IPS-15b (cell line): ENCODE data around the gene HBQ1.
"Not testable (repeated sequence)": the region's sequence is repeated elsewhere in the genome, so short reads cannot be mapped to it uniquely, and the experiment has no call there.

Experiments
- H3K27me3 ChIP-seq: one replicate; pipeline ENCODE4 v1.6.1; 2013; ENCODE audit warnings: low read length; ENCODE audit not compliant: control insufficient read depth, insufficient read depth
- H3K36me3 ChIP-seq: one replicate; pipeline ENCODE4 v1.6.1; 2013; ENCODE audit warnings: low read length; ENCODE audit not compliant: control insufficient read depth, insufficient read depth
- H3K4me1 ChIP-seq: one replicate; pipeline ENCODE4 v1.6.1; 2013; ENCODE audit warnings: mild to moderate bottlenecking, low read length; ENCODE audit not compliant: control insufficient read depth, insufficient read depth
- H3K4me3 ChIP-seq: one replicate; pipeline ENCODE4 v1.5.1; 2013; ENCODE audit warnings: low read depth, low read length
- H3K9ac ChIP-seq: one replicate; pipeline ENCODE4 v1.6.1; 2013; ENCODE audit warnings: low read depth, mild to moderate bottlenecking, low read length
- H3K9me3 ChIP-seq: one replicate; pipeline ENCODE4 v1.6.1; 2013; ENCODE audit warnings: mild to moderate bottlenecking, low read length; ENCODE audit not compliant: control insufficient read depth, insufficient read depth

The HBQ1 gene

DNA sequence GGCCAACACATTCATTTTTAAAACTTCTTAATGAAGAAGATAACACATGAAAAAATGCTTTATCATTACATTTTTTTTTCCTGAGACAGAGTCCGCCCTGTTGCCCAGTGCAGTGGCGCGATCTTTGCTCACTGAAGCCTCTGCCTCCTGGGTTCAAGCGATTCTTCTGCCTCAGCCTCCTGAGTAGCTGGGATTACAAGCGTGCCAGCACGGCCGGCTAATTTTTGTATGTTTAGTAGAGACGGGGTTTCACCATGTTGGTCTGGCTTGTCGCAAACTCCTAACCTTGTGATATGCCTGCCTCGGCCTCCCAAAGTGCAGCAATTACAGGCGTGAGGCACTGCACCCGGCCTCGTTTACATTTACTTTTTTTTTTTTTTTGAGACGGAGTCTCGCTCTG is 13.2 kb downstream of the HBQ1 start:
- H3K36me3 ChIP-seq: peaks cover 77% of the 10 kb centered on the region
- no peak overlapping the region for H3K4me3 ChIP-seq
- H3K27me3 ChIP-seq: no peaks in the 10 kb centered on the region

GRCh38 chr16:194516-194915 is 14.3 kb downstream of the HBQ1 start:
- Histone ChIP-seq H3K4me3 (no peak overlapping the region), H3K9ac (no peak overlapping the region), H3K27me3 (no peaks in the 10 kb centered on the region), H3K36me3 (peaks cover 73% of the 10 kb centered on the region), H3K4me1 (no peaks in the 10 kb centered on the region), H3K9me3 (no peaks in the 10 kb centered on the region)

More for the DNA sequence above, 13.2 kb downstream of the HBQ1 start:
- no peaks in the 10 kb centered on the region for H3K4me1 ChIP-seq
- no peak overlapping the region for H3K9ac ChIP-seq
- no peaks in the 10 kb centered on the region for H3K9me3 ChIP-seq

GRCh38 chr16:200388-200787 is 20.1 kb downstream of the HBQ1 start:
- H3K4me3 ChIP-seq: no peak overlapping the region
- H3K4me1 ChIP-seq: no peaks in the 10 kb centered on the region
- H3K27me3 ChIP-seq: no peaks in the 10 kb centered on the region
- peaks cover 48% of the 10 kb centered on the region for H3K36me3 ChIP-seq
- no peaks in the 10 kb centered on the region for H3K9me3 ChIP-seq
- no peak overlapping the region for H3K9ac ChIP-seq

GRCh38 chr16:203246-203645 is 23.0 kb downstream of the HBQ1 start:
- Histone ChIP-seq H3K4me1 (no peaks in the 10 kb centered on the region), H3K36me3 (peaks cover 47% of the 10 kb centered on the region), H3K27me3 (no peaks in the 10 kb centered on the region), H3K4me3 (no peak overlapping the region), H3K9me3 (no peaks in the 10 kb centered on the region), H3K9ac (no peak overlapping the region)

DNA sequence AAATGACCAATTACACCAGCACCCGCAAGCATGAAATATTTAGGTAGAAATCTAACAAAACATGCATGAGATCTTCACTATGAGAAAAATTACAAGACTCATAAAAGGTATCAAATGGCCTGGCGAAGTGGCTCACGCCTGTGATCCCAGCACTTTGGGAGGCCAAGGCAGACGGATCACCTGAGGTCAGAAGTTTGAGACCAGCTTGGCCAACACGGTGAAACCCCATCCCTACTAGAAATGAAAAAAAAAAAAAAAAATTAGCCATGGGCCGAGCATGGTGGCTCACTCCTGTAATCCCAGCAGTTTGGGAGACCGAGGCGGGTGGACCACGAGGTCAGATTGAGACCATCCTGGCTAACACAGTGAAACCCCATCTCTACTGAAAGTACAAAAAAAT is 23.8 kb downstream of the HBQ1 start:
- not testable (repeated sequence) for H3K4me3 ChIP-seq, H3K9me3 ChIP-seq, H3K27me3 ChIP-seq, H3K9ac ChIP-seq, H3K4me1 ChIP-seq
- H3K36me3 ChIP-seq: peaks cover 43% of the 10 kb centered on the region

GRCh38 chr16:209359-209758 is 29.1 kb downstream of the HBQ1 start:
- H3K36me3 ChIP-seq: peaks cover 48% of the 10 kb centered on the region
- not testable (repeated sequence) for H3K4me1 ChIP-seq, H3K9ac ChIP-seq

DNA sequence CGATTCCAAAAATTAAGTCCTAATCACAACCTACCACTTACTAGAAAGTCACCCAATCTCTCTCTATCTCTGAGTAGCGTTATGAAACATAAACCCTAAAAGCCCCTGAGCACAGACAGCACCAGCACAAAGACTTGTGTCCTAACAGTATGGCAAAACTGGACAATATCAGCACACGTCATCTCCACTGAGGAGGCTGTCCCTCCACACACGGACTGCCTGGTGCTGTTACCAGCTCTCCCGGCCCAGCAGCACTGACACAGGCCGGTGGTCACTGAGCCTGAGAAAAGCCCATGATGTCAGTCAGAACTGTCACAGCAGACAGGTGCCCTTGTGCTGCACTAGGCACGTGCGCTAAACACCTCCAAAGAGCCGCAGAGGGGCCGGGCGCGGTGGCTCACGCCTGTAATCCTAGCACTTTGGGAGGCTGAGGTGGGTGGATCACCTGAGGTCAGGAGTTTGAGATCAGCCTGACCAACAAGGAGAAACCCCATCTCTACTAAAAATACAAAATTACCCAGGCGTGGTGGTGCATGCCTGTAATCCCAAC is 31.4 kb downstream of the HBQ1 start:
- peaks cover 40% of the 10 kb centered on the region for H3K36me3 ChIP-seq

More at GRCh38 chr16:209359-209758, 29.1 kb downstream of the HBQ1 start:
- not testable (repeated sequence) for H3K4me3 ChIP-seq, H3K9me3 ChIP-seq, H3K27me3 ChIP-seq

GRCh38 chr16:212999-213398 is 32.7 kb downstream of the HBQ1 start:
- peaks cover 36% of the 10 kb centered on the region for H3K36me3 ChIP-seq
- H3K9me3 ChIP-seq: no peaks in the 10 kb centered on the region
- H3K4me3 ChIP-seq: no peak overlapping the region
- H3K4me1 ChIP-seq: no peaks in the 10 kb centered on the region
- no peaks in the 10 kb centered on the region for H3K27me3 ChIP-seq
- no peak overlapping the region for H3K9ac ChIP-seq

More for the DNA sequence above, 31.4 kb downstream of the HBQ1 start:
- H3K4me3 ChIP-seq, H3K4me1 ChIP-seq, H3K27me3 ChIP-seq, H3K9me3 ChIP-seq, H3K9ac ChIP-seq: not testable (repeated sequence)

- Histone ChIP-seq H3K27me3 (no peaks in the 10 kb centered on the region), H3K9ac (no peak overlapping the region), H3K36me3 (peaks cover 41% of the 10 kb centered on the region), H3K4me1 (no peaks in the 10 kb centered on the region), H3K4me3 (no peak overlapping the region), H3K9me3 (no peaks in the 10 kb centered on the region)
These were observed 39.8 kb downstream of the HBQ1 start for GRCh38 chr16:220021-220420.

DNA sequence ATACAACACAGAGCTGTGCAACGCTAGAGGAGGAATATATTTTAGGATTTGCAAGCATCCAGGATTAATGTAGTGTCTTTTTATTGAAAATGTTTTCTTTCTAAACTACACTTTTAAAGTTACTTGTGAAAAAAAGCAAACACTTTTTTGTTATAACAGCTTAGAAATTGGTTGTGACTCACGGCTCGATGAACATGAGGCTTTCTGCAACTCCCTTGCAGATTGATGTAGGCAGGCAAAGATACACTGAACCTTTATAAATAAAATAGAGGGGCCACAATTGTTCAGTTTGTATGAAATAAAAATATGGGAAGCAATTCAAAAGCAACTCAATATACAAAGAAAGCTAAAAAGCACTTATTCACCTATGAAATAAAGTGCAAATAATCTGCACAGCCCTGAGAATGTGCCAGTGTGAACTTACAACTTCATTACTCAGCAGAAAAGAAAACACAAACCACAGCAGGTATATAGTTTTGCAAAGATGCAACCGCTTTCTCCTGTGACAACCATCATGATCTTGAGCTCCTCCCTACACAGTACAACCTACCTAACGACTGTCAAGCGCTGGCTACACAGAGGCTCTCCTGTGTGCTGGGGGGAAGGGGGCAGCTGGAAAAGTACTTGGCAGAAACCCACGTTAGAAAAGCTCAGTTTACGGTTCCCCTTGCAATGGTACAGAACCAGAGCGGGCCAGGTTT is 48.0 kb downstream of the HBQ1 start:
- Histone ChIP-seq H3K4me1 (peaks cover 2% of the 10 kb centered on the region), H3K27me3 (no peaks in the 10 kb centered on the region), H3K9ac (peak overlapping the region; percentile 96), H3K4me3 (peak overlapping the region; percentile 97), H3K9me3 (no peaks in the 10 kb centered on the region), H3K36me3 (peaks cover 18% of the 10 kb centered on the region)

DNA sequence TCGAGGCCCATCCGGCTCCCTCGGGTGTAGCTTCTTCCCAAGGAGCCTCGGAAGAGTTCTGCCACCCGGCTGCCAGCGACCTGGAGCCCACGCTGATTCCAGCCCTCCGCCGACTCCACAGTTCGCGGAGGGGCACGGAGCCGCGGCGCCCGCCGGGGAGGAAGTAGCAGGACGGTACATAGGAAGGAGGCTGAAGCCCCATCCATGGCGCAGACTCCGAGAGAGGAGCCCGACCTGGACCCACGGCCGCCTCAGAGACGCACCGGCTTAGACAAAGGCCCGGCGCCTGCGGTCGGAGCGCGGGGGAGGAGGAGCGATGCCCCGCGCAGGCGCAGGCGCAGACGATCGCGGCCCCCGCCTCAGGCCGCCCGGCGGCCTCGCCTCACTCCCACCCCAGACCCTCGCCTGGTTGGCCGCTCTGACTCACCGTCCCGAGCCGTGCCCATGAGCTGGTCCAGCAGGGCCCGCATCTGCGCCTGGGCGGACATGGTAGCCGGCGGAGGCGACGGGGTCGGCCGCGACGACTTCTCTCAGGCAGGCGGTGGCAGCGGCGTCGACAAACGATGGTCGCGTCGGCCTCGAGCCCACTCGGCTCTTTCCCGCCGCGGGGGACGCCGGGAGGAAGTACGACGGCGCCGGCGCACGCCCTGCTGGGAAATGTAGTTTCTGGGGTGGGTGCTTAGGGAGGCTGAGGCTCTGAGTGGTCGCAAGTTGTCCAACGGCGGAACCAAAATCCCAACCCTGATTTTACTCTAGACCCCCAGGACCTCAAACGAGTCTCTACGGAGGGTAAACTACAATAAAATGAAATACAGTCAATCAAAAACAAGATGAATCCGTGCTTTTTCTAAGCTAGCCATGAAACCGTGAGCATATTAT is 48.8 kb downstream of the HBQ1 start, which contains the start of gene LUC7L:
LUC7L (minus strand) TSS at position 598 of the 879 bp plus-strand sequence; CDS start at position 488, 110 bp downstream.
- H3K36me3 ChIP-seq: peaks cover 14% of the 10 kb centered on the region
- peak within 1 kb of the TSS; percentile 97 for H3K4me3 ChIP-seq
- H3K9ac ChIP-seq: peak within 1 kb of the TSS; percentile 96
- no peaks in the 10 kb centered on the region for H3K9me3 ChIP-seq
- H3K27me3 ChIP-seq: no peaks in the 10 kb centered on the region
- H3K4me1 ChIP-seq: peaks cover 2% of the 10 kb centered on the region
